Hematopoietic multipotent progenitor cell treated with erythropoietin and hydrocortisone succinate and interleukin-3 and kit ligand, for 6 days (in vitro differentiated cells): ENCODE measurements around the gene UGT3A1.

Experiments used
- DNase-seq: peaks from one replicate; pipeline ENCODE4 v3.0.0-alpha.2; 2015

The UGT3A1 gene

DNA sequence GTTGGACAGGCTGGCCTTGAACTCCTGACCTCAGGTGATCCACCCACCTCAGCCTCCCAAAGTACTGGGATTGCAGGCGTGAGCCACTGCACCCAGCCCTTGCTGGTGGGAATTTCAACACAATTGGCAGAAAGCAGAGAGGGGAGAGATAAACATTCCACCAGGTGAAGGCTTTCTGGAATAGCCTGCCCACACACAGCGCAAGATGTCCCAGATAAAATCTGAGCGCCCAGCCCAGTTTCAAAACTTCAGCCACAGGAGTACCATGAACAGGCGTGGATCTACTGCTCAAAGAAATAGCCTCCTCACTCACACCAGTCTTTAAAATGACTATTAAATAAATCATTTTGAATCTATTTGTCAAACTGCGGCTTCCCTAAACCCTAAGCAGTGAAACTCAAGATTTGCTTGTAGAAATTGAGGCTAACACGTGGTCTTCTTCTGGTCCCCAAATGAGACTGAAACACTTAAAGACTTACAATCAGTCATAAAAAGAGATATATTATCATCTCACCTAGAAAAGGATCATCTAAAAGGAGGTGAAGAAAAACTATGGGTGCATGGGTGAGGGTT lies 87.5 kb downstream of the UGT3A1 start:
- DNase-seq = no peak

DNA sequence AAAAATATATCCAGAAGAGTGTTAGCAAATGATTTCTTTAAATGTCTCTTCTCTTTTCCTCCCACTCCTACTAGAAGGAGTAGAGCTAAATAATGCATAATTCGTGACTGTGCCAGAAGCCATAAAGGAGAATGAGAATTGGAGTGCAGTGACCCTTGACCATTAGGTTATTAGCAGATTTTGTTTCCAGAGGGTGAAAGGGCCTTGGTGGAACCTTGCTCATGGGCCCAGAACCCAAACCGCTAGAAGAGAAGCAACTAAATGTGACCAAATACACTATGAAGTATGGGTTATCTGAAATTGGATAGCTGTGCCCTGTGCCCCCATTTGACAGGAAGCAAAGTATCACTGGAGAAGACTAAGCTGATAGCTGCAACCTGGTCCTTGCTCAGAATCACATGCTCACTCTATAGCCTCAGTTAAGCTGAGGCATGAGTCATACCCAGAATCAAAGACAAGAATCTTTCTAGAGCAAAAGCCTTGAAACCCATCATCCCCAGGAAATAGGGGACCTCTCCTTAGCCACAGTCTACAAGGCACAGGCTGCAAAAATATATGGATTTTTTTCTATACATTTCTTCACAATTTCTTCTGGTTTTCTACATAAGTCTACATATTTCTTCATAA lies 89.0 kb downstream of the UGT3A1 start:
- DNase-seq = no peak
